ENCODE measurements around the gene ZDHHC20.
"Not testable (repeated sequence)": the region's sequence is repeated elsewhere in the genome, so short reads cannot be mapped to it uniquely, and the experiment has no call there.

Gene ZDHHC20

DNA sequence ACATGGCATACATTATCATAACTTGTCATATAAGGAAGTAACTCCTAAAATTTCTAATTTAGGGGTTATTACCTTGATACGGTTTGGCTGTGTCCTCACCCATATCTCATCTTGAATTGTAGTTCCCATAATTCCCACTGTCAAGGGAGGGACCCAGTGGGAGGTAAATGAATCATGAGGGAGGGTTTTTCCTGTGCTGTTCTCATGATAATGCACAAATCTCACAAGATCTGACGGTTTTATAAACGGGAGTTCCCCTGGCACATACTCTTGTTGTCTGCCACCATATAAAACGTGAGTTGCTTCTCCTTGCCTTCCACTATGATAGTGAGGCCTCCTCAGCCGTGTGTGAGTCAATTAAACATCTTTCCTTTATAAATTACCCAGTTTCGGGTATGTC lies 76.0 kb downstream of the ZDHHC20 start:
- Histone ChIP-seq H3K4me2 (ENCODE audit: low read length, poor library complexity, severe bottlenecking) (no peak overlapping the region), H4K8ac (ENCODE audit: low read length) (no peak overlapping the region), H3K18ac (ENCODE audit: low read depth in 1 of 2, low read length in 2 of 2) (no peak overlapping the region), H3K27ac (ENCODE audit: low read length, poor library complexity, severe bottlenecking) (no peak overlapping the region), H2BK120ac (ENCODE audit: low read depth, low read length) (no peak overlapping the region), H2AK5ac (ENCODE audit: low read length, severe bottlenecking) (no peak overlapping the region), H3K9me3 (ENCODE audit: control insufficient read depth, low read length) (peaks cover 13% of the 10 kb centered on the region), H3K4me3 (ENCODE audit: insufficient read depth in 1 of 2, low read depth in 1 of 2, low read length in 2 of 2) (no peak overlapping the region), H3K27me3 (ENCODE audit: control insufficient read depth in 1 of 2, insufficient read depth in 1 of 2, low read length in 2 of 2) (no peaks in the 10 kb centered on the region), H3K4me1 (ENCODE audit: control insufficient read depth, insufficient read depth, low read depth, low read length) (no peaks in the 10 kb centered on the region), H3K79me1 (replicated peaks; ENCODE audit: low read length, poor library complexity, severe bottlenecking) (peaks cover 6% of the 10 kb centered on the region), H3K4ac (ENCODE audit: low read depth in 1 of 2, low read length in 2 of 2) (no peak overlapping the region), H2BK5ac (ENCODE audit: low read depth, low read length, poor library complexity, severe bottlenecking) (no peak overlapping the region), H2BK12ac (ENCODE audit: low read length in 2 of 2) (no peak overlapping the region), H3K36me3 (ENCODE audit: control insufficient read depth in 1 of 2, insufficient read depth in 2 of 2, low read depth in 1 of 2, low read length in 2 of 2) (peaks cover 13 to 54% of the 10 kb centered on the region in 2 experiments), H2BK15ac (ENCODE audit: low read depth, poor library complexity, severe bottlenecking) (no peak overlapping the region), H3K14ac (ENCODE audit: low read length in 2 of 2) (no peak overlapping the region), H3K9ac (ENCODE audit: low read length) (no peak overlapping the region), H3K23ac (ENCODE audit: low read length in 2 of 2) (no peak overlapping the region), H2AFZ (ENCODE audit: low read depth, low read length) (no peak overlapping the region), H4K91ac (ENCODE audit: low read length) (no peak overlapping the region)
- no peak for DNase-seq
- WGBS: 90% methylated on average over 5 of the region's 6 CpGs

GRCh38 chr13:21376998-21377985 lies 81.8 kb downstream of the ZDHHC20 start:
- H3K18ac ChIP-seq (ENCODE audit: low read depth in 1 of 2, low read length in 2 of 2); H2BK120ac ChIP-seq (ENCODE audit: low read depth, low read length); H3K14ac ChIP-seq (ENCODE audit: low read length in 2 of 2); H2BK12ac ChIP-seq (ENCODE audit: low read length in 2 of 2); H2AK5ac ChIP-seq (ENCODE audit: low read length, severe bottlenecking); H3K79me1 ChIP-seq (replicated peaks; ENCODE audit: low read length, poor library complexity, severe bottlenecking); H3K27me3 ChIP-seq (ENCODE audit: control insufficient read depth in 1 of 2, insufficient read depth in 1 of 2, low read length in 2 of 2); H3K4ac ChIP-seq (ENCODE audit: low read depth in 1 of 2, low read length in 2 of 2); H3K23ac ChIP-seq (ENCODE audit: low read length in 2 of 2); H3K27ac ChIP-seq (ENCODE audit: low read length, poor library complexity, severe bottlenecking); H3K4me3 ChIP-seq (ENCODE audit: insufficient read depth in 1 of 2, low read depth in 1 of 2, low read length in 2 of 2); H2BK5ac ChIP-seq (ENCODE audit: low read depth, low read length, poor library complexity, severe bottlenecking); H3K4me2 ChIP-seq (ENCODE audit: low read length, poor library complexity, severe bottlenecking); H4K8ac ChIP-seq (ENCODE audit: low read length); H2BK15ac ChIP-seq (ENCODE audit: low read depth, poor library complexity, severe bottlenecking); DNase-seq; H3K9ac ChIP-seq (ENCODE audit: low read length); H3K4me1 ChIP-seq (ENCODE audit: control insufficient read depth, insufficient read depth, low read depth, low read length); H3K9me3 ChIP-seq (ENCODE audit: control insufficient read depth, low read length); H2AFZ ChIP-seq (ENCODE audit: low read depth, low read length): not testable (repeated sequence)
- peaks cover 18 to 36% of the 10 kb centered on the region in 2 experiments for H3K36me3 ChIP-seq (ENCODE audit: control insufficient read depth in 1 of 2, insufficient read depth in 2 of 2, low read depth in 1 of 2, low read length in 2 of 2)
- WGBS: 86% methylated on average over 35 of the region's 36 CpGs
- H4K91ac ChIP-seq (ENCODE audit: low read length): peak overlapping the region; percentile 1

DNA sequence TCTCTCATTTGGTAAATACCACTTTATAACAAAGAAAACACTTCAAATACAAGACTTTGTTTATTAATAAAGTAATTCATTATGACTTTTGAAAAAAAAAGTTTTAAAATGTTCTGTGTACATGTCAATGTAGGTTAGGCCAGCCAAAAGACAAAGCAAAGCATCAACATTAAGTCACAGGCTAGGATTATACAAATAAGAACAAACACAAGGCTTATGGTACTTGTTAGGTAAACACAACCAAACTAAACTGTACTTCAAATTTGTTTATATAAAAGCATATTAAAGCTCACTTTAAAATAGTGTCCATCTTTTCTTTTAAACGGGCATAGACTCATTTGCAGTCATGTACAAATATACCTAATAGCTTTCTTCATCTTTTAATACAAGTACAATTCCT lies 86.6 kb downstream of the ZDHHC20 start:
- Histone ChIP-seq H2BK12ac (ENCODE audit: low read length in 2 of 2) (no peak overlapping the region), H3K27ac (ENCODE audit: low read length, poor library complexity, severe bottlenecking) (no peak overlapping the region), H3K79me1 (replicated peaks; ENCODE audit: low read length, poor library complexity, severe bottlenecking) (no peaks in the 10 kb centered on the region), H2BK120ac (ENCODE audit: low read depth, low read length) (no peak overlapping the region), H2BK5ac (ENCODE audit: low read depth, low read length, poor library complexity, severe bottlenecking) (no peak overlapping the region), H3K4me3 (ENCODE audit: insufficient read depth in 1 of 2, low read depth in 1 of 2, low read length in 2 of 2) (no peak overlapping the region), H2BK15ac (ENCODE audit: low read depth, poor library complexity, severe bottlenecking) (no peak overlapping the region), H4K91ac (ENCODE audit: low read length) (no peak overlapping the region), H2AK5ac (ENCODE audit: low read length, severe bottlenecking) (no peak overlapping the region), H3K14ac (ENCODE audit: low read length in 2 of 2) (no peak overlapping the region), H2AFZ (ENCODE audit: low read depth, low read length) (no peak overlapping the region), H3K27me3 (ENCODE audit: control insufficient read depth in 1 of 2, insufficient read depth in 1 of 2, low read length in 2 of 2) (no peaks in the 10 kb centered on the region), H3K9me3 (ENCODE audit: control insufficient read depth, low read length) (no peaks in the 10 kb centered on the region), H3K23ac (ENCODE audit: low read length in 2 of 2) (no peak overlapping the region), H3K4me1 (ENCODE audit: control insufficient read depth, insufficient read depth, low read depth, low read length) (no peaks in the 10 kb centered on the region), H3K36me3 (ENCODE audit: control insufficient read depth in 1 of 2, insufficient read depth in 2 of 2, low read depth in 1 of 2, low read length in 2 of 2) (peaks cover 10 to 15% of the 10 kb centered on the region in 2 experiments), H3K9ac (ENCODE audit: low read length) (no peak overlapping the region), H4K8ac (ENCODE audit: low read length) (no peak overlapping the region), H3K18ac (ENCODE audit: low read depth in 1 of 2, low read length in 2 of 2) (no peak overlapping the region), H3K4ac (ENCODE audit: low read depth in 1 of 2, low read length in 2 of 2) (no peak overlapping the region), H3K4me2 (ENCODE audit: low read length, poor library complexity, severe bottlenecking) (no peak overlapping the region)
- WGBS: no CpG with 5 or more reads among the region's 1 CpG
- no peak for DNase-seq

DNA sequence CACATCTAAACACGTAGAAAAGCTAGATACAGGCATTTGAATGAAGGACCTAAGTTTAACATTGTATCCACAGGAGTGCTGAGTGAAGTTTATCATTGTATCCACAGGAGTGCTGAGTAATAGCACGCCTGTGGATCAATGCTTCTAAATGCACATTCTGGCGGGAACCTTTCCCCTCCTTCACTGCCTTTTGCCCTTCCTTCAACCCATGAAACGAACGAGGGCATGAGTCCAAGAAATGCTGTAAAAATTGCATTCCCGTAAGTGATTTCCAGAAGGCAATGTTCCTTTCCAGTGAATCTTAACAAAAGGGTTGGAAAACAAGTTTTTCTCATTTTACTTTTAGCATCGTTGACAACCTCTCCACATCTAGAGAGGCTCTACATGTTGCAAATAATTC lies 88.1 kb downstream of the ZDHHC20 start:
- no peak overlapping the region for H3K14ac ChIP-seq (ENCODE audit: low read length in 2 of 2)
- no peak overlapping the region for H4K8ac ChIP-seq (ENCODE audit: low read length)
- no peak for DNase-seq

More for the DNA sequence above, 88.1 kb downstream of the ZDHHC20 start:
- Histone ChIP-seq H3K4me1 (ENCODE audit: control insufficient read depth, insufficient read depth, low read depth, low read length) (no peaks in the 10 kb centered on the region), H2AFZ (ENCODE audit: low read depth, low read length) (no peak overlapping the region), H3K36me3 (ENCODE audit: control insufficient read depth in 1 of 2, insufficient read depth in 2 of 2, low read depth in 1 of 2, low read length in 2 of 2) (peaks cover 4 to 7% of the 10 kb centered on the region in 2 experiments), H2BK5ac (ENCODE audit: low read depth, low read length, poor library complexity, severe bottlenecking) (no peak overlapping the region), H3K23ac (ENCODE audit: low read length in 2 of 2) (no peak overlapping the region), H3K79me1 (replicated peaks; ENCODE audit: low read length, poor library complexity, severe bottlenecking) (no peaks in the 10 kb centered on the region), H3K9ac (ENCODE audit: low read length) (no peak overlapping the region), H3K9me3 (ENCODE audit: control insufficient read depth, low read length) (no peaks in the 10 kb centered on the region), H3K27ac (ENCODE audit: low read length, poor library complexity, severe bottlenecking) (no peak overlapping the region), H3K4ac (ENCODE audit: low read depth in 1 of 2, low read length in 2 of 2) (no peak overlapping the region), H3K4me2 (ENCODE audit: low read length, poor library complexity, severe bottlenecking) (no peak overlapping the region), H2BK120ac (ENCODE audit: low read depth, low read length) (no peak overlapping the region), H2BK12ac (ENCODE audit: low read length in 2 of 2) (no peak overlapping the region), H2AK5ac (ENCODE audit: low read length, severe bottlenecking) (no peak overlapping the region), H3K4me3 (ENCODE audit: insufficient read depth in 1 of 2, low read depth in 1 of 2, low read length in 2 of 2) (no peak overlapping the region), H4K91ac (ENCODE audit: low read length) (no peak overlapping the region), H2BK15ac (ENCODE audit: low read depth, poor library complexity, severe bottlenecking) (no peak overlapping the region), H3K18ac (ENCODE audit: low read depth in 1 of 2, low read length in 2 of 2) (no peak overlapping the region), H3K27me3 (ENCODE audit: control insufficient read depth in 1 of 2, insufficient read depth in 1 of 2, low read length in 2 of 2) (no peaks in the 10 kb centered on the region)
- 98% methylated on average over 6 of the region's 7 CpGs for WGBS
